CD4-positive, CD25-positive, alpha-beta regulatory T cell (primary cell): Measurements from ENCODE around the gene NOX3. TPM values are rescaled to one million over a fixed set of nuclear protein-coding genes. Genes with fewer than 3 reads are reported as not detected.

Experiments
- ATAC-seq, 2 donors: fragments of 150-1000 bp; cut with Tn5 transposase; one replicate each; pipeline ENCODE4 v1.10.0; 2021; ENCODE audit warnings: low read depth in 2 of 2, moderate number of reproducible peaks in 2 of 2, moderate library complexity in 1 of 2
- DNase-seq, 3 donors: peaks; one replicate each; pipeline versions ENCODE4 v3.0.0 to v3.0.0-alpha.2; 2012 to 2022; ENCODE audit warnings: mixed read lengths in 1 of 3
- H3K27ac ChIP-seq: one replicate; pipeline ENCODE4 v1.7.0; 2013; ENCODE audit warnings: mild to moderate bottlenecking, low read length; ENCODE audit not compliant: insufficient read depth, poor library complexity, severe bottlenecking
- H3K27me3 ChIP-seq: one replicate; pipeline ENCODE4 v1.7.0; 2013; ENCODE audit warnings: low read length; ENCODE audit not compliant: control insufficient read depth, insufficient read depth
- H3K36me3 ChIP-seq: one replicate; pipeline ENCODE4 v1.7.0; 2013; ENCODE audit warnings: mild to moderate bottlenecking, low read length, moderate library complexity; ENCODE audit not compliant: control insufficient read depth, insufficient read depth
- H3K4me1 ChIP-seq: 2 replicates; pipeline ENCODE4 v1.7.0; 2013; ENCODE audit warnings: mild to moderate bottlenecking, low read length; ENCODE audit not compliant: insufficient read depth, control insufficient read depth, poor library complexity, severe bottlenecking
- H3K4me3 ChIP-seq: one replicate; pipeline ENCODE4 v1.7.0; 2013; ENCODE audit warnings: low read depth, mild to moderate bottlenecking, low read length, moderate library complexity
- H3K9me3 ChIP-seq, 2 experiments: 1 replicate in 1 of 2; 2 replicates in 1 of 2; pipeline ENCODE4 v1.7.0; 2013; ENCODE audit warnings: low read length in 2 of 2, mild to moderate bottlenecking in 1 of 2, moderate library complexity in 1 of 2; ENCODE audit not compliant: control insufficient read depth in 2 of 2
- H3K27ac Mint-ChIP-seq, 3 donors: one replicate each; pipeline ENCODE4 v1.8.0; 2020 to 2022; ENCODE audit warnings: mild to moderate bottlenecking in 3 of 3, mixed read lengths in 3 of 3, moderate library complexity in 2 of 3
- H3K27me3 Mint-ChIP-seq: one replicate; pipeline ENCODE4 v1.8.0; 2022; ENCODE audit warnings: mild to moderate bottlenecking, mixed read lengths
- H3K36me3 Mint-ChIP-seq: one replicate; pipeline ENCODE4 v1.8.0; 2020; ENCODE audit warnings: mixed read lengths
- H3K4me1 Mint-ChIP-seq, 4 donors: one replicate each; pipeline ENCODE4 v1.8.0; 2020 to 2022; ENCODE audit warnings: mixed read lengths in 4 of 4, mild to moderate bottlenecking in 1 of 4
- H3K4me3 Mint-ChIP-seq, 4 donors: one replicate each; pipeline ENCODE4 v1.8.0; 2020 to 2022; ENCODE audit warnings: mild to moderate bottlenecking in 4 of 4, mixed read lengths in 4 of 4, moderate library complexity in 3 of 4
- H3K9me3 Mint-ChIP-seq, 7 donors: one replicate each; pipeline ENCODE4 v1.8.0; 2020 to 2022; ENCODE audit warnings: mixed read lengths in 7 of 7, mild to moderate bottlenecking in 3 of 7, moderate library complexity in 2 of 7
- polyA plus RNA-seq, 4 donors: library from polyadenylated mRNA; unstranded; fragments of 300-500 nt; fragmentation: Illumina TruSeq; gene quantifications; one replicate each; pipeline ENCODE4 v1.2.3, GENCODE V29; 2021
- total RNA-seq: library from RNA; stranded (reverse); gene quantifications from one replicate; pipeline ENCODE4 v1.2.3, GENCODE V29; 2022

Gene NOX3
- total and polyA plus RNA-seq, 5 donors from 2014 or later = not detected

DNA sequence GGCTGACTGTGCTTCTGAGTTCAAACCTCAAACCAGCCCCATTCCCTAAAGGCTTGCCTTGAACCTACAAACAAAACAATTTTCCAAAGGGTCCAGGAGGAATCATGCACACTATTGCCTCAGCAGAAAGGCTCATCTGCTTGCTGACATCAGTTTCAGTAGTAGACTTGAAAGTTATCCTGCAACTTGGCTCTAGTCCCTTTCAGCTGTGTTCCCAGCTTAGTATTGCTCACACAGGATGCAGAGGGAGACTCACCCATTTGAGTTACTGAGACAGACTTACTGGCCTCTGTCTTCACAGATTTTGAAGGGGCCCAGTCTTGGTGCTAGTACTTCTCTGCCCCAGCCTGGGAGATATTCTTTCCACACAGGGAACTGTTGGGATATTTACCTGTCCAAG, 102.8 kb downstream of the NOX3 start:
- peaks cover 19 to 25% of the 10 kb centered on the region in 2 experiments for H3K9me3 ChIP-seq
- Mint-ChIP-seq H3K36me3 (peaks cover 9% of the 10 kb centered on the region), H3K9me3 (peaks cover 5 to 31% (median 8%) of the 10 kb centered on the region in 7 donors), H3K4me3 (no peak overlapping the region), H3K27me3 (peaks cover 31% of the 10 kb centered on the region), H3K27ac (no peak overlapping the region), H3K4me1 (no peaks in the 10 kb centered on the region)
- no peaks in the 10 kb centered on the region for H3K36me3 ChIP-seq
- no peak overlapping the region for H3K4me3 ChIP-seq
- H3K27me3 ChIP-seq = peaks cover 4% of the 10 kb centered on the region
- no peak overlapping the region for H3K27ac ChIP-seq
- ATAC-seq (no peak), DNase-seq (no peak)
- no peaks in the 10 kb centered on the region for H3K4me1 ChIP-seq

DNA sequence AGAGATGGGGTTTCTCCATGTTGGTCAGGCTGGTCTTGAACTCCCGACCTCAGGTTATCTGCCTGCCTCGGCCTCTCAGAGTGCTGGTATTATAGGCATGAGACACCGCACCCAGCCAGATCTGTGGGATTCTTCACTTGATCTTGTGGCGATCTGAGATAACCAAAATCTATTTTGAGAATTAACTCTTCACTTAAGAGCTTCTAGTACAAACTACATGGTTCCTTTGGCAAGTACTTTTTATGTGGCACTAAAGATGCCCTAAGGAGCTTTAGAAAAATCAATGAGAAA, 103.6 kb downstream of the NOX3 start:
- ATAC-seq (no peak), DNase-seq (no peak)
- Mint-ChIP-seq H3K4me1 (no peaks in the 10 kb centered on the region), H3K27me3 (peaks cover 27% of the 10 kb centered on the region), H3K36me3 (peaks cover 9% of the 10 kb centered on the region), H3K9me3 (peaks cover 5 to 38% (median 12%) of the 10 kb centered on the region in 7 donors), H3K27ac (no peak overlapping the region), H3K4me3 (no peak overlapping the region)
- H3K9me3 ChIP-seq = peaks cover 24 to 26% of the 10 kb centered on the region in 2 experiments
- H3K36me3 ChIP-seq = no peaks in the 10 kb centered on the region
- H3K4me3 ChIP-seq = no peak overlapping the region
- no peak overlapping the region for H3K27ac ChIP-seq
- peaks cover 3% of the 10 kb centered on the region for H3K27me3 ChIP-seq
- H3K4me1 ChIP-seq = no peaks in the 10 kb centered on the region

DNA sequence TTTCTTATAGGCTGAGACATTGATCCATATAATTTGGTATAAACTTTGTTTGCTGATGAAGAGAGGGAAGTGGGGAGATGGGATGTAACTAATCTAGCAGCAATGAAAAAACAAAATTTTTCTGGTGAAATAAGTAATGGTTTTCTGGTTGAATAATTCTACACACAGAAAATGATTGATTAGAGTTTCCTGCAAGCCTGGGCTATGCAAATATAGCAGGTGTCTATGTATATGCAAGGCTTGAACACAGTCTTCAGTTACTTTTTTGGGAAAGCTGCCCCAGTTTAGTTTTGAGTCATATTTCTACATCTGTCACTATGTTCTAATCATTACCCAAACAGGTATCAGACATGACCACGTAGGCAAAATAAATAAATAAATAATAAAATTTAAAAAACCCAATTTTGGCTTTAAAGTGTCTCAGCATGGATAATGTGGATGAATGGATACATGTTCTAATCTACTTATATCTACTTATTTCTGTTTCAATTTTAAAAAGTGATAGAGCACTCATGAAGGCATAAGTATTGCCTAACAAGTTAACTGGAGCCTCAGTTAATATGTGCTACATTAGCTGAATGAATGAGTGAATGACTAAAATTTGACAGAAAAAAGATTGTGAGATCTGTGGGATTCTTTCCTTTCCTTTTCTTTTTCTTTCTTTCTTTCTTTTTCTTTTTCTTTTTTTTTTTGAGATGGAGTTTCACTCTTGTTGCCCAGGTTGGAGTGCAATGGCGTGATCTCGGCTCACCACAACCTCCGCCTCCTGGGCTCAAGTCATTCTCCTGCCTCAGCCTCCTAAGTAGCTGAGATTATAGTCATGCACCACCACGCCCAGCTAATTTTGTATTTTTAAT, 104.1 kb downstream of the NOX3 start:
- H3K36me3 ChIP-seq = no peaks in the 10 kb centered on the region
- H3K27me3 ChIP-seq = no peaks in the 10 kb centered on the region
- peaks cover 1 to 43% (median 14%) of the 10 kb centered on the region in 7 donors for H3K9me3 Mint-ChIP-seq
- peaks cover 24 to 29% of the 10 kb centered on the region in 2 experiments for H3K9me3 ChIP-seq
- H3K4me3 ChIP-seq = no peak overlapping the region
- H3K36me3 Mint-ChIP-seq = peaks cover 9% of the 10 kb centered on the region
- no peaks in the 10 kb centered on the region for H3K4me1 ChIP-seq
- no peak overlapping the region for H3K4me3 Mint-ChIP-seq
- H3K27ac ChIP-seq = no peak overlapping the region
- peaks cover 25% of the 10 kb centered on the region for H3K27me3 Mint-ChIP-seq
- DNase-seq = no peak
- no peak overlapping the region for H3K27ac Mint-ChIP-seq
- no peaks in the 10 kb centered on the region for H3K4me1 Mint-ChIP-seq
- no peak for ATAC-seq

DNA sequence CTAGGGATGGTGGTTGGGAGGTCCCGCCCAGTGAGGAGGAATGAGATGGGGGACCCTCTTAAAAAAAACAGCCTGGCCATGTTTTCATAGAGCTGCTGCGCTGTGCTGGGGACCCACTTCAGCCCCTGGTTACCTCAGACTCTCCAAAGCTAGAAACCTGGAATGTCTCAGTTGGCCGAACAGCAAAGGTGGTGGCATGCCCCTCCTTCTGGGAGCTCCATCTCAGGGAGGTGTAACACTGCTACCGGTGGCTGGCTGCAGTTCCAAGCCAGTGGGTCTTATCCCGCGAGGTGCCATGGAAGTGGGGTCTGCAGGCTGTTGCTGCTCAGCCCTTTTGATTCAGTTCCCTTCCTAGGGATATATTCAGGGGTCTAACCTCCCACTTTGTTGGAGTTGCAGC, 105.7 kb downstream of the NOX3 start:
- H3K4me1 ChIP-seq = no peaks in the 10 kb centered on the region
- no peak overlapping the region for H3K4me3 Mint-ChIP-seq
- H3K9me3 Mint-ChIP-seq = peaks cover 0 to 36% (median 16%) of the 10 kb centered on the region in 7 donors
- no peaks in the 10 kb centered on the region for H3K36me3 ChIP-seq
- no peaks in the 10 kb centered on the region for H3K4me1 Mint-ChIP-seq
- H3K27ac ChIP-seq = no peak overlapping the region
- no peak overlapping the region for H3K4me3 ChIP-seq
- peaks cover 25% of the 10 kb centered on the region for H3K27me3 Mint-ChIP-seq
- H3K9me3 ChIP-seq = peaks cover 20 to 26% of the 10 kb centered on the region in 2 experiments
- DNase-seq = no peak
- peaks cover under 1% of the 10 kb centered on the region for H3K27me3 ChIP-seq
- no peak overlapping the region for H3K27ac Mint-ChIP-seq
- peaks cover 9% of the 10 kb centered on the region for H3K36me3 Mint-ChIP-seq
- no peak for ATAC-seq

DNA sequence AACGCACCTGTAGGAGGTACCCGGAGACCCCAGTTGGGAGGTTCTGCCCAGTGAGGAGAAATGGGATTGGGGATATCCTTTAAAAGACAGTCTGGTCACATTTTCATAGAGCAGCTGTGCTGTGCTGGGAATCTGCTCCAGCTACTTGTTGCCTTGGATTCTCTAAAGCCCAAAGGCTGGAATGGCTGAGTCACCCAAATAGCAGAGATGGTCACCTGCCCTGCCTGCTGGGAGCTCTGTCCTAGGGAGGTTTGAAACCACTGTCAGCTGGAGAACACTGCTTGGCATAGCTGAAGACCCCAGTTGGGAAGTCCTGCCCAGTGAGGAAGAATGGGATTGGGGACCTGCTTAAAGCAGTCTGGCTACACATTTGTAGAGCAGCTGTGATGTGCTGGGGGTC, 106.5 kb downstream of the NOX3 start:
- peaks cover 0 to 30% (median 12%) of the 10 kb centered on the region in 7 donors for H3K9me3 Mint-ChIP-seq
- H3K4me3 Mint-ChIP-seq = no peak overlapping the region
- no peaks in the 10 kb centered on the region for H3K4me1 Mint-ChIP-seq
- no peak for DNase-seq
- Histone ChIP-seq H3K4me1 (no peaks in the 10 kb centered on the region), H3K36me3 (no peaks in the 10 kb centered on the region), H3K9me3 (peaks cover 12 to 19% of the 10 kb centered on the region in 2 experiments), H3K27ac (no peak overlapping the region), H3K4me3 (no peak overlapping the region), H3K27me3 (peaks cover 4% of the 10 kb centered on the region)
- H3K27me3 Mint-ChIP-seq = peaks cover 21% of the 10 kb centered on the region
- ATAC-seq = no peak
- peaks cover 9% of the 10 kb centered on the region for H3K36me3 Mint-ChIP-seq
- H3K27ac Mint-ChIP-seq = no peak overlapping the region

DNA sequence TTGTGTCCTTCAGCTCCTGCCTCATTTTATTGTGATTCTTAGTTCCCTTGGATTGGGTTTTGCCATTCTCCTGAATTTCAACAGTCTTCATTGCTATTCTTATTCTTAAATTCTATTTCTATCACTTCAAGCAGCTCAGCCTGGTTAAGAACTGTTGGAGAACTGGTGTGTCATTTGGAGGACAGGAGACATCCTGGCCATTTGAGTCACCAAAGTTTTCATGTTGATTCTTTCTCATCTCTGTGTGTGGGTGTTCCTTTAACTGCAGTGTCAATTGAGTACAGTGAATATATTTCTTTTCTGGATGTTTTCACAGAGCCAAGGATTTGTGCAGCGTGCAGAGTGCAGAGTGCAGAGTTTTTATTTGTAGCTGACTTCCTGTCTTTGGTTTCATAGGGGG, 107.8 kb downstream of the NOX3 start:
- Mint-ChIP-seq H3K27me3 (peaks cover 16% of the 10 kb centered on the region), H3K36me3 (peaks cover 9% of the 10 kb centered on the region), H3K9me3 (peaks cover 0 to 22% (median 8%) of the 10 kb centered on the region in 7 donors), H3K4me1 (no peaks in the 10 kb centered on the region), H3K4me3 (no peak overlapping the region), H3K27ac (no peak overlapping the region)
- H3K27me3 ChIP-seq = peaks cover 4% of the 10 kb centered on the region
- DNase-seq (no peak), ATAC-seq (no peak)
- no peak overlapping the region for H3K4me3 ChIP-seq
- H3K36me3 ChIP-seq = no peaks in the 10 kb centered on the region
- no peak overlapping the region for H3K27ac ChIP-seq
- H3K4me1 ChIP-seq = no peaks in the 10 kb centered on the region
- peaks cover 6 to 9% of the 10 kb centered on the region in 2 experiments for H3K9me3 ChIP-seq

DNA sequence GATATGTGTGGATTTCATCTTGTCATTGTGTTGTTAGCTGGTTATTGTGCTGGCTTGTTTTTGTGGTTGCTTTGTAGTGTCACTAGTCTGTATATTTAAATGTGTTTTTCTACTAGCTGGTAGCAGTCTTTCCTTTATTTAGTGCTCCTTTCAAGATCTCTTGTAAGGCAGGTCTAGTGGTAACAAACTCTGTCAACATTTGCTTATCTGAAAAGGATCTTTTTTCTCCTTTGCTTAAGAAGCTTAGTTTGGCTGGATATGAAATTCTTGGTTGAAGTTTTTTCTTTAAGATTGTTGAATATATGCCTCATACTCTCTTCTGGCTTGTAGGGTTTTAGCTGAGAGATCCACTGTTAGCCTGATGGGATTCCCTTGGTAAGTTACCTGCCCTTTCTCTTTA, 108.7 kb downstream of the NOX3 start:
- Histone ChIP-seq H3K4me1 (no peaks in the 10 kb centered on the region), H3K4me3 (no peak overlapping the region), H3K27me3 (peaks cover 4% of the 10 kb centered on the region), H3K36me3 (no peaks in the 10 kb centered on the region), H3K9me3 (peaks cover 6 to 9% of the 10 kb centered on the region in 2 experiments), H3K27ac (no peak overlapping the region)
- H3K4me1 Mint-ChIP-seq = no peaks in the 10 kb centered on the region
- no peak overlapping the region for H3K4me3 Mint-ChIP-seq
- peaks cover 0 to 22% (median 8%) of the 10 kb centered on the region in 7 donors for H3K9me3 Mint-ChIP-seq
- H3K27me3 Mint-ChIP-seq = peaks cover 16% of the 10 kb centered on the region
- no peak overlapping the region for H3K27ac Mint-ChIP-seq
- DNase-seq = no peak
- no peak for ATAC-seq
- H3K36me3 Mint-ChIP-seq = peaks cover 9% of the 10 kb centered on the region
